GM21717 (cell line): ENCODE measurements around the gene SYNDIG1.

Experiments
- ATAC-seq: cut with Tn5 transposase; IDR thresholded peaks from one replicate; pipeline ENCODE4 v1.9.1; 2021; ENCODE audit warnings: mild to moderate bottlenecking, moderate library complexity; ENCODE audit not compliant: unreplicated experiment

SYNDIG1 gene

GRCh38 chr20:24469116-24469893 is at the start of gene SYNDIG1:
Gene SYNDIG1, plus strand, starts transcription at chr20:24469629. Its CDS starts 73,469 bp downstream, at chr20:24543098.
- ATAC-seq, result no peak

GRCh38 chr20:24419786-24420185 is 49.6 kb upstream of the SYNDIG1 start:
- ATAC-seq, result no peak

- ATAC-seq, result no peak
Observed at GRCh38 chr20:24420567-24420966, 48.9 kb upstream of the SYNDIG1 start.

GRCh38 chr20:24421071-24421470 is 48.4 kb upstream of the SYNDIG1 start:
- ATAC-seq, result no peak

GRCh38 chr20:24422091-24422760 is 47.2 kb upstream of the SYNDIG1 start:
- no peak for ATAC-seq

- ATAC-seq, result no peak
Observed at GRCh38 chr20:24423390-24424313, 45.8 kb upstream of the SYNDIG1 start.

- no peak for ATAC-seq
Observed at GRCh38 chr20:24425523-24426135, 43.8 kb upstream of the SYNDIG1 start.

GRCh38 chr20:24431279-24432045 is 38.0 kb upstream of the SYNDIG1 start:
- ATAC-seq, result no peak

- ATAC-seq, result no peak
Observed at GRCh38 chr20:24432046-24432442, 37.4 kb upstream of the SYNDIG1 start.

GRCh38 chr20:24436160-24436559 is 33.3 kb upstream of the SYNDIG1 start:
- no peak for ATAC-seq

GRCh38 chr20:24437196-24438082 is 32.0 kb upstream of the SYNDIG1 start:
- no peak for ATAC-seq

GRCh38 chr20:24438331-24438730 is 31.1 kb upstream of the SYNDIG1 start:
- ATAC-seq, result no peak

GRCh38 chr20:24439737-24440387 is 29.6 kb upstream of the SYNDIG1 start:
- no peak for ATAC-seq

- ATAC-seq, result no peak
Observed at GRCh38 chr20:24441661-24442060, 27.8 kb upstream of the SYNDIG1 start.

GRCh38 chr20:24442909-24443308 is 26.5 kb upstream of the SYNDIG1 start:
- no peak for ATAC-seq

GRCh38 chr20:24443436-24443835 is 26.0 kb upstream of the SYNDIG1 start:
- ATAC-seq, result no peak

GRCh38 chr20:24444526-24445190 is 24.8 kb upstream of the SYNDIG1 start:
- ATAC-seq, result no peak

- ATAC-seq, result no peak
Observed at GRCh38 chr20:24445510-24446170, 23.8 kb upstream of the SYNDIG1 start.
